Omental fat pad (tissue), 4 donors: ENCODE measurements around the gene RFK. TPM values are rescaled to one million over a fixed set of nuclear protein-coding genes. Genes with fewer than 3 reads are reported as not detected.
"Not testable (repeated sequence)": the region's sequence is repeated elsewhere in the genome, so short reads cannot be mapped to it uniquely, and the experiment has no call there.

Experiments
- ATAC-seq: fragments of 150-250 bp; one replicate; pipeline ENCODE4 v1.9.1; 2016; ENCODE audit warnings: mild to moderate bottlenecking, moderate library complexity; ENCODE audit not compliant: low FRiP score
- DNase-seq: peaks from one replicate; pipeline ENCODE4 v3.0.0-alpha.2; 2019; ENCODE audit warnings: low spot score
- total RNA-seq, 4 donors: library from RNA; depleted of rRNA; stranded (reverse); fragments of >200 nt; gene quantifications; one replicate each; pipeline ENCODE4 v1.1.0, GENCODE V29; 2016
- TF ChIP-seq, protein P1 (sequence below), 3 donors: fragments of 450-650 bp; IDR thresholded peaks; one replicate each; pipeline ENCODE4 v1.5.1; 2016 to 2017; ENCODE audit warnings: antibody characterized with exemption in 3 of 3, mild to moderate bottlenecking in 3 of 3, moderate library complexity in 2 of 3

The RFK gene
- total RNA-seq, 4 donors from 2014 or later: 15.0 to 28.7 (median 19.2) TPM

DNA sequence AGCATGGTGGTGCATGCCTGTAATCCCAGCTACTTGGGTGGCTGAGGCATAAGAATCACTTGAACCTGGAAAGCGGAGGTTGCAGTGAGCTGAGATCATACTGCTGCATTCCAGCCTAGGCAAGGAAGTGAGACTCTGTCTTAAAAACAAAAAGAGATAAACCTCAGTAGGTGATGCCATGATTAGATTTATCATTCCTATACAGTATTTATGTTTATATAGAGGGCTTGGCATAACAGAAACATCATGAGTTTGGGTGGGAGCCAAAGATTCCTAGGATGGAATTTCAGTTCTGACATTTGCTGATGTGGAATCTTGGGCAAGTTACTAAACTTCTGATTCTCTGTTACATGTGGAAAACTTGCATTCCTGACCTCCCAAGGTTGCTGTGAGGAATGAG lies 22.3 kb downstream of the RFK start:
- ATAC-seq: no peak
- no peak for DNase-seq
- TF ChIP-seq, protein P1, sequence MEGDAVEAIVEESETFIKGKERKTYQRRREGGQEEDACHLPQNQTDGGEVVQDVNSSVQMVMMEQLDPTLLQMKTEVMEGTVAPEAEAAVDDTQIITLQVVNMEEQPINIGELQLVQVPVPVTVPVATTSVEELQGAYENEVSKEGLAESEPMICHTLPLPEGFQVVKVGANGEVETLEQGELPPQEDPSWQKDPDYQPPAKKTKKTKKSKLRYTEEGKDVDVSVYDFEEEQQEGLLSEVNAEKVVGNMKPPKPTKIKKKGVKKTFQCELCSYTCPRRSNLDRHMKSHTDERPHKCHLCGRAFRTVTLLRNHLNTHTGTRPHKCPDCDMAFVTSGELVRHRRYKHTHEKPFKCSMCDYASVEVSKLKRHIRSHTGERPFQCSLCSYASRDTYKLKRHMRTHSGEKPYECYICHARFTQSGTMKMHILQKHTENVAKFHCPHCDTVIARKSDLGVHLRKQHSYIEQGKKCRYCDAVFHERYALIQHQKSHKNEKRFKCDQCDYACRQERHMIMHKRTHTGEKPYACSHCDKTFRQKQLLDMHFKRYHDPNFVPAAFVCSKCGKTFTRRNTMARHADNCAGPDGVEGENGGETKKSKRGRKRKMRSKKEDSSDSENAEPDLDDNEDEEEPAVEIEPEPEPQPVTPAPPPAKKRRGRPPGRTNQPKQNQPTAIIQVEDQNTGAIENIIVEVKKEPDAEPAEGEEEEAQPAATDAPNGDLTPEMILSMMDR (IDR thresholded peaks at IDR 0.05): no peak

- DNase-seq: no peak
- TF ChIP-seq, protein P1 (IDR thresholded peaks at IDR 0.05): no peak
- no peak for ATAC-seq
Observed at GRCh38 chr9:76370396-76371023, 23.7 kb downstream of the RFK start.

- DNase-seq: no peak
Observed at GRCh38 chr9:76369583-76369982, 24.6 kb downstream of the RFK start.

DNA sequence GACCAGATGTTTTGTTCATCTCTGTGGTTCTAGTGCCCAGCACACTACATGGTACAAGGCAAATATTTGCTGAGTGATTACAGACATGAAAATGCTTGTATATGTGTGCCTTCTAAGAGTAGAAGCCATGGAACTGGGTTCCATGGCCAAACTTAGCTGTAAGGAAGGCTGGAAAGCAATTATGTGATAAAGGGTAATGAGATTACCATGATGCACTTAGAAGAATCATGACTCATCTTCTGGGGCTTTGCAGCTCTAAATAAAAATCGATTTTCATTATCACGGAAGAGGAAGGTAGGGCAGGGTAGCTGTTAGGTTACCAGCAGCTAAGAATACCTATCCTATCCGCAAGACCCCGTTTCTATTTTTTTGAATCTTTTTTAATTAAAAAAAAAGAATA lies 28.0 kb downstream of the RFK start:
- TF ChIP-seq, protein P1 (IDR thresholded peaks at IDR 0.05): no peak
- ATAC-seq (no peak), DNase-seq (no peak)

More at GRCh38 chr9:76369583-76369982, 24.6 kb downstream of the RFK start:
- TF ChIP-seq, protein P1 (IDR thresholded peaks at IDR 0.05): no peak
- ATAC-seq: no peak

GRCh38 chr9:76365028-76365427 lies 29.2 kb downstream of the RFK start:
- DNase-seq (no peak), ATAC-seq (peak; percentile 78)
- TF ChIP-seq, protein P1 (IDR thresholded peaks at IDR 0.05): no peak

DNA sequence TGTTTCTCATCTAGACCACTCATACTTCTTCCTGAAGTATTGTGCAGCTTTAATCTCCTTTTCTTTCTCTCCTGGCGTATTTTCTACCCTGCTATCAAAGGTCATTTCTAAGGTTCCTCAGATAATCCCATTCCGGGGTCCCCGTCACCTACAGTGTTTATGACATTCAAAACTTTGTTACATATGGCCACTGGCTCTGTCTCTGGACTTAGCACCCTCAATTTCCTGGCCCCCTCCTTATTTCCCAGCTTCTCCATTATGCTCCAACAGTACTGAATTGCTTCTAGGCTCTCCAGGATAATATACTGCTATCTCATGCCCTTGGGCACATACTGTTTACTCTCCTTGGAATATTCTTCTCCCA lies 31.2 kb downstream of the RFK start:
- TF ChIP-seq, protein P1 (IDR thresholded peaks at IDR 0.05): no peak
- ATAC-seq: no peak
- no peak for DNase-seq

DNA sequence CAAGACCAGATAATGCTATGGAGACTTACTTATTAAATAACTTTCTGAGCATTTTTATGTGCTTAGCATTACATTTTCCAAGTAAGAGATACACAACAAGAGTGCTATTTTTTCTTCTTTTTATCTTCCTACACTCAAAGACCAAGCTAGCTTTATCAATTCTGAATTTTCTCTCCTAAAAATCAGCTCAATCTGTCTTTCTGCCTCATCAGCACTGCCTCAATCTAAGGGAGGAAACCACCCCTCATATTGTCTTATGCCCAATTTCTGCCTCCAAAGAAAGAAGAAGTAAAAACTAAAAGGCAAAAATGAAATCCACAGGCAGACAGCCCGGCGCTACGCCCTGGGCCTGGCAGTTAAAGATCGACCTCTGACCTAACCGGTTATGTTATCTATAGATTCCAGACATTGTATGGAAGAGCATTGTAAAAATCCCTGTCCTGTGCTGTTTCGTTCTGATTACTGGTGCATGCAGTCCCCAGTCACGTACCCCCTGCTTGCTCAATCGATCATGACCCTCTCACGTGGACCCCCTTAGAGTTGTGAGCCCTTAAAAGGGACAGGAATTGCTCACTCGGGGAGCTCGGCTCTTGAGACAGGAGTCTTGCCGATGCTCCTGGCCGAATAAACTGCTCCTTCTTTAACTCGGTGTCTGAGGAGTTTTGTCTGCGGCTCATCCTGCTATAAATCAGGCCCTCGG lies 31.7 kb downstream of the RFK start:
- DNase-seq, ATAC-seq: not testable (repeated sequence)
